K562 (cell line): ENCODE measurements around the gene NKAIN1. TPM values are rescaled to one million over a fixed set of nuclear protein-coding genes. Genes with fewer than 3 reads are reported as not detected.

Experiments
- ATAC-seq: fragments of 200-7000 bp; cut with Tn5 transposase; 3 replicates; pipeline ENCODE4 v1.9.1; 2020; ENCODE audit warnings: moderate library complexity
- BruUV-seq: library from RNA; stranded (reverse); fragments of 400-500 nt; replicated peaks from 2 replicates; lab custom pipeline; 2021; lab: Mats Ljungman, UMichigan
- CTCF ChIA-PET: fragments of 300-600 bp; formaldehyde crosslinking; extraction: SDS; loops from one replicate; lab custom pipeline; 2021; ENCODE audit warnings: low intra/inter-chr PET ratio; lab: Yijun Ruan, JAX
- POLR2A ChIA-PET: fragments of 300-600, 350-650 bp; sonication (Branson Sonifier 250); formaldehyde crosslinking; extraction: SDS; loops from one replicate; lab custom pipeline; 2021; ENCODE audit warnings: antibody characterized with exemption, inconsistent platforms; lab: Yijun Ruan, JAX
- DNase-seq, 4 experiments: peaks; one replicate each; pipeline versions ENCODE4 v3.0.0 to v3.0.0-alpha.2; 2011 to 2018; ENCODE audit warnings: low spot score in 3 of 4, mixed read lengths in 3 of 4; ENCODE audit errors: extremely low read depth in 1 of 4
- FAIRE-seq: peaks from 2 replicates; lab custom pipeline; 2011; peaks lifted over from hg19 to GRCh38; lab: Jason Lieb, UNC
- H2AFZ ChIP-seq: 2 replicates; pipeline ENCODE4 v1.6.0; 2011; ENCODE audit warnings: low read depth, low read length, control low read depth, inconsistent platforms
- H3K27ac ChIP-seq: fragments of 200-600 bp; 3 replicates; pipeline ENCODE4 v1.8.0; 2011; ENCODE audit warnings: low read depth, mild to moderate bottlenecking, control low read depth, inconsistent platforms, low read length, moderate library complexity, mixed read lengths; ENCODE audit errors: extremely low read depth
- H3K27me3 ChIP-seq, 2 experiments: fragments of 300-600 bp in 1 of 2; 2 replicates in 1 of 2; 3 replicates in 1 of 2; pipeline versions ENCODE4 v1.6.0 to v1.8.0; 2011; ENCODE audit warnings: inconsistent platforms in 2 of 2, low read length in 2 of 2, mild to moderate bottlenecking in 1 of 2, mixed read lengths in 1 of 2, moderate library complexity in 1 of 2; ENCODE audit not compliant: control insufficient read depth in 2 of 2, insufficient read depth in 2 of 2
- H3K36me3 ChIP-seq: fragments of 300-600 bp; 3 replicates; pipeline ENCODE4 v1.8.0; 2011; ENCODE audit warnings: mild to moderate bottlenecking, low read length, inconsistent platforms; ENCODE audit not compliant: control insufficient read depth, insufficient read depth
- H3K4me1 ChIP-seq, 2 experiments: fragments of 200-600 bp in 1 of 2; replicated peaks in 1 of 2; 2 replicates in 1 of 2; 3 replicates in 1 of 2; pipeline versions ENCODE4 v1.5.1 to v1.8.0; 2011; ENCODE audit warnings: inconsistent platforms in 2 of 2, low read length in 2 of 2, mild to moderate bottlenecking in 1 of 2, mixed read lengths in 1 of 2, moderate library complexity in 1 of 2; ENCODE audit not compliant: control insufficient read depth in 2 of 2, insufficient read depth in 2 of 2
- H3K4me2 ChIP-seq: 2 replicates; pipeline ENCODE4 v1.6.1; 2011; ENCODE audit warnings: low read length, control low read depth, inconsistent platforms, mixed read lengths; ENCODE audit not compliant: insufficient read depth
- H3K4me3 ChIP-seq: fragments of 200-600 bp; sonication (generic), shearing (Covaris generic); 2 replicates; pipeline ENCODE4 v1.5.1; 2016; ENCODE audit warnings: control low read depth, inconsistent platforms
- H3K79me2 ChIP-seq: fragments of 200-600 bp; 3 replicates; pipeline ENCODE4 v1.8.0; 2011; ENCODE audit warnings: low read length, inconsistent platforms; ENCODE audit not compliant: control insufficient read depth, insufficient read depth
- H3K9ac ChIP-seq, 2 experiments: 2 replicates each; pipeline versions ENCODE4 v1.6.0 to v1.6.1; 2011; ENCODE audit warnings: low read depth in 2 of 2, low read length in 2 of 2, control low read depth in 1 of 2, inconsistent platforms in 1 of 2, mild to moderate bottlenecking in 1 of 2, mixed read lengths in 1 of 2; ENCODE audit not compliant: insufficient read depth in 1 of 2
- H3K9me1 ChIP-seq: one replicate; pipeline ENCODE4 v1.6.0; 2011; ENCODE audit warnings: inconsistent platforms, mild to moderate bottlenecking, low read length, moderate library complexity; ENCODE audit not compliant: control insufficient read depth, insufficient read depth
- H3K9me3 ChIP-seq: replicated peaks from 2 replicates; pipeline ENCODE4 v1.5.1; 2011; ENCODE audit warnings: low read depth, low read length, inconsistent platforms; ENCODE audit not compliant: control insufficient read depth, insufficient read depth
- H4K20me1 ChIP-seq: replicated peaks from 2 replicates; pipeline ENCODE4 v1.6.1; 2011; ENCODE audit warnings: low read length, inconsistent platforms, mixed read lengths; ENCODE audit not compliant: control insufficient read depth, insufficient read depth
- BCOR ChIP-seq: fragments of 450-650 bp; IDR thresholded peaks from 2 replicates; pipeline ENCODE4 v1.6.1; 2016
- NONO ChIP-seq, 2 experiments: fragments of 200-400 bp in 1 of 2; fragments of 450-650 bp in 1 of 2; formaldehyde crosslinking in 1 of 2; IDR thresholded peaks; 2 replicates each; pipeline ENCODE4 v1.6.1; 2017; ENCODE audit warnings: low read depth in 2 of 2, mild to moderate bottlenecking in 2 of 2, moderate library complexity in 2 of 2, low read length in 1 of 2
- RBM25 ChIP-seq: fragments of 200-400 bp; formaldehyde crosslinking; IDR thresholded peaks from 2 replicates; pipeline ENCODE4 v1.6.1; 2018; ENCODE audit warnings: low read length, low read depth, moderate library complexity; ENCODE audit not compliant: severe bottlenecking
- ZFP36 ChIP-seq: fragments of 150-350 bp; IDR thresholded peaks from 2 replicates; pipeline ENCODE4 v1.6.1; 2018; ENCODE audit warnings: low read length, low read depth; ENCODE audit not compliant: partially characterized antibody
- WGBS: fragments of 100-300 bp; shearing (Covaris generic); methylation state at CpG from one replicate; pipeline ENCODE4 v1.1.6; 2016; ENCODE audit warnings: low coverage, mixed read lengths; ENCODE audit not compliant: insufficient coverage; ENCODE audit errors: missing lambda C conversion rate; 5-methylcytosine and 5-hydroxymethylcytosine counted together
- in situ Hi-C: fragments of 300-500 bp; cut with MboI; formaldehyde crosslinking; loops from 4 replicates; pipeline ENCODE4 v1.15.0; 2018; ENCODE audit warnings: inconsistent platforms, mixed read lengths
- intact Hi-C: fragments of 100-400 bp; cut with micrococcal nuclease; formaldehyde crosslinking; loops from 2 replicates; pipeline ENCODE4 v1.14.2; 2022
- polyA plus RNA-seq, 8 experiments: library from polyadenylated mRNA; depleted of rRNA in 4 of 8; stranded (reverse) in 5 of 8; unstranded in 3 of 8; fragments of >200 nt; fragmentation: Nextera tagmentation in 2 of 8; fragmentation: Illumina TruSeq in 1 of 8; extraction: Ambion mirVana in 2 of 8; extraction: Trizol in 1 of 8; gene quantifications; 2 replicates each; pipeline versions ENCODE4 v1.2.1 to v1.2.3, GENCODE V29; 2011 to 2014; ENCODE audit warnings: inconsistent platforms in 1 of 8, missing spikeins in 1 of 8
- total RNA-seq, 7 experiments: library from RNA; depleted of rRNA in 6 of 7; stranded (reverse); fragments of >200 nt in 6 of 7; fragmentation: Illumina TruSeq in 2 of 7; extraction: Trizol in 2 of 7; gene quantifications; 2 replicates each; pipeline versions ENCODE4 v1.2.1 to v1.2.3, GENCODE V29; 2011 to 2021; ENCODE audit warnings: low replicate concordance in 1 of 7
- TF ChIP-seq, protein P1 (sequence below), 2 experiments: fragments of 450-650 bp; IDR thresholded peaks; 2 replicates each; pipeline ENCODE4 v1.6.1; 2016

The NKAIN1 gene
- total and polyA plus RNA-seq, 9 of the 15 experiments (the other 6 are each of a cell fraction or from before 2014, with no cell fraction given), result 0.03 to 0.22 (median 0.04) TPM; not detected in 3

GRCh38 chr1:31191281-31191680 lies 48.4 kb downstream of the NKAIN1 start:
- Histone ChIP-seq H3K9ac (no peak overlapping the region), H3K4me3 (no peak overlapping the region), H3K79me2 (no peaks in the 10 kb centered on the region), H3K9me3 (no peaks in the 10 kb centered on the region), H3K9me1 (no peaks in the 10 kb centered on the region), H2AFZ (no peak overlapping the region), H3K27me3 (peaks cover 29 to 52% of the 10 kb centered on the region in 2 experiments)
- CTCF ChIA-PET, result no interaction called here
- DNase-seq, result no peak
- BruUV-seq, result no TSS peak
- FAIRE-seq, result no peak
- peak; percentile 58 for TF ChIP-seq RBM25
- TF ChIP-seq, protein P1, sequence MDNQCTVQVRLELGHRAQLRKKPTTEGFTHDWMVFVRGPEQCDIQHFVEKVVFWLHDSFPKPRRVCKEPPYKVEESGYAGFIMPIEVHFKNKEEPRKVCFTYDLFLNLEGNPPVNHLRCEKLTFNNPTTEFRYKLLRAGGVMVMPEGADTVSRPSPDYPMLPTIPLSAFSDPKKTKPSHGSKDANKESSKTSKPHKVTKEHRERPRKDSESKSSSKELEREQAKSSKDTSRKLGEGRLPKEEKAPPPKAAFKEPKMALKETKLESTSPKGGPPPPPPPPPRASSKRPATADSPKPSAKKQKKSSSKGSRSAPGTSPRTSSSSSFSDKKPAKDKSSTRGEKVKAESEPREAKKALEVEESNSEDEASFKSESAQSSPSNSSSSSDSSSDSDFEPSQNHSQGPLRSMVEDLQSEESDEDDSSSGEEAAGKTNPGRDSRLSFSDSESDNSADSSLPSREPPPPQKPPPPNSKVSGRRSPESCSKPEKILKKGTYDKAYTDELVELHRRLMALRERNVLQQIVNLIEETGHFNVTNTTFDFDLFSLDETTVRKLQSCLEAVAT (IDR thresholded peaks at IDR 0.05), result no peak
- no peak for TF ChIP-seq NONO (IDR thresholded peaks at IDR 0.05; ENCODE audit: low read depth in 2 of 2, low read length in 1 of 2)
- TF ChIP-seq BCOR, result 0 out of 2 replicates have a peak, but pooled peaks have one; percentile 18
- TF ChIP-seq ZFP36, result peak; percentile 73
- TF ChIP-seq, all 486 proteins: peak for 3
- Histone ChIP-seq H3K36me3 (no peaks in the 10 kb centered on the region), H3K4me1 (no peaks in the 10 kb centered on the region; a peak in 1 of 5 replicates), H3K27ac (no peak overlapping the region), H4K20me1 (peaks cover 12% of the 10 kb centered on the region; the same call in 1 of the 2 replicates), H3K4me2 (no peak overlapping the region)
- in situ Hi-C loops, result loop anchor here (25.0 kb wide), 1 partner anchor 371 kb away; no protein-coding TSS in a partner anchor
- 0% methylated on average over 1 of the region's 1 CpG for WGBS
- intact Hi-C loops, result no loop called here
- POLR2A ChIA-PET, result interaction anchor here (1.0 kb wide), 1 partner anchor 38 kb away, joined by 3 read pairs; no protein-coding TSS in a partner anchor
- ATAC-seq, result no peak
